IMR-90 (cell line): ENCODE data around the gene PHLPP2. TPM values are rescaled to one million over a fixed set of nuclear protein-coding genes. Genes with fewer than 3 reads are reported as not detected.

Experiments
- ATAC-seq: fragments of 200-7000 bp; cut with Tn5 transposase; 2 replicates; pipeline ENCODE4 v1.9.1; 2020; ENCODE audit warnings: low read depth, mild to moderate bottlenecking, moderate library complexity
- BruUV-seq: library from RNA; stranded (reverse); fragments of 400-500 nt; replicated peaks from 2 replicates; lab custom pipeline; 2021; lab: Mats Ljungman, UMichigan
- CTCF ChIA-PET: fragments of 300-600 bp; formaldehyde crosslinking; extraction: SDS; loops from one replicate; lab custom pipeline; 2021; ENCODE audit warnings: antibody characterized with exemption; lab: Yijun Ruan, JAX
- POLR2A ChIA-PET: fragments of 300-600 bp; sonication (Branson Sonifier 250); formaldehyde crosslinking; loops from one replicate; lab custom pipeline; 2022; ENCODE audit warnings: antibody characterized with exemption; ENCODE audit not compliant: unreplicated experiment; lab: Charles Lee
- DNase-seq: peaks from one replicate; pipeline ENCODE4 v3.0.0; 2013
- H2AFZ ChIP-seq: replicated peaks from 2 replicates; pipeline ENCODE3; 2013; ENCODE audit warnings: low read length, mild to moderate bottlenecking; ENCODE audit not compliant: poor library complexity
- H2AK5ac ChIP-seq: 2 replicates; pipeline ENCODE4 v1.6.1; 2013; ENCODE audit warnings: low read depth, low read length, inconsistent platforms
- H2AK9ac ChIP-seq: replicated peaks from 2 replicates; pipeline ENCODE3; 2013; ENCODE audit warnings: mild to moderate bottlenecking, low read depth, low read length, moderate library complexity; ENCODE audit not compliant: poor library complexity
- H2BK120ac ChIP-seq: 2 replicates; pipeline ENCODE4 v1.6.1; 2013; ENCODE audit warnings: low read depth, low read length, inconsistent platforms
- H2BK15ac ChIP-seq: 3 replicates; pipeline ENCODE4 v1.6.1; 2013; ENCODE audit warnings: low read depth, low read length, inconsistent platforms
- H2BK20ac ChIP-seq: 2 replicates; pipeline ENCODE4 v1.6.1; 2013; ENCODE audit warnings: low read depth, mild to moderate bottlenecking, inconsistent platforms, low read length, moderate library complexity
- H2BK5ac ChIP-seq: 2 replicates; pipeline ENCODE4 v1.6.1; 2013; ENCODE audit warnings: mild to moderate bottlenecking, low read depth, low read length, inconsistent platforms; ENCODE audit not compliant: poor library complexity, severe bottlenecking
- H3K14ac ChIP-seq: replicated peaks from 2 replicates; pipeline ENCODE4 v1.6.1; 2013; ENCODE audit warnings: low read depth, low read length, inconsistent platforms
- H3K18ac ChIP-seq: 2 replicates; pipeline ENCODE4 v1.6.1; 2013; ENCODE audit warnings: low read depth, low read length, control low read depth
- H3K23ac ChIP-seq: 2 replicates; pipeline ENCODE4 v1.6.1; 2013; ENCODE audit warnings: low read depth, low read length, inconsistent platforms
- H3K27ac ChIP-seq: 2 replicates; pipeline ENCODE4 v1.5.1; 2013; ENCODE audit warnings: mild to moderate bottlenecking, control low read depth, low read length; ENCODE audit not compliant: insufficient read depth
- H3K27me3 ChIP-seq: 2 replicates; pipeline ENCODE4 v1.6.1; 2013; ENCODE audit warnings: low read length; ENCODE audit not compliant: control insufficient read depth, insufficient read depth
- H3K36me3 ChIP-seq: 2 replicates; pipeline ENCODE4 v1.6.1; 2013; ENCODE audit warnings: low read length, mixed read lengths; ENCODE audit not compliant: control insufficient read depth, insufficient read depth
- H3K4ac ChIP-seq: 2 replicates; pipeline ENCODE4 v1.6.1; 2013; ENCODE audit warnings: low read depth, low read length, inconsistent platforms
- H3K4me1 ChIP-seq: 2 replicates; pipeline ENCODE4 v1.6.1; 2013; ENCODE audit warnings: low read length, mixed read lengths; ENCODE audit not compliant: control insufficient read depth, insufficient read depth
- H3K4me2 ChIP-seq: 2 replicates; pipeline ENCODE4 v1.6.1; 2013; ENCODE audit warnings: low read depth, mild to moderate bottlenecking, control low read depth, low read length, moderate library complexity
- H3K4me3 ChIP-seq: 2 replicates; pipeline ENCODE4 v1.5.1; 2013; ENCODE audit warnings: low read depth, mild to moderate bottlenecking, control low read depth, low read length, moderate library complexity; ENCODE audit not compliant: insufficient read depth
- H3K56ac ChIP-seq: 2 replicates; pipeline ENCODE4 v1.6.1; 2013; ENCODE audit warnings: low read length, inconsistent platforms; ENCODE audit not compliant: insufficient read depth; ENCODE audit errors: extremely low read depth
- H3K79me1 ChIP-seq, 2 experiments: 2 replicates each; pipeline ENCODE4 v1.6.1; 2013; ENCODE audit warnings: low read length in 2 of 2, inconsistent platforms in 1 of 2, low read depth in 1 of 2
- H3K9ac ChIP-seq: 2 replicates; pipeline ENCODE4 v1.6.1; 2013; ENCODE audit warnings: low read depth, low read length, control low read depth
- H3K9me1 ChIP-seq: 2 replicates; pipeline ENCODE4 v1.6.1; 2013; ENCODE audit warnings: low read length, inconsistent platforms; ENCODE audit not compliant: insufficient read depth
- H3K9me3 ChIP-seq: 2 replicates; pipeline ENCODE4 v1.6.1; 2013; ENCODE audit warnings: low read length; ENCODE audit not compliant: control insufficient read depth, insufficient read depth
- H4K20me1 ChIP-seq: 2 replicates; pipeline ENCODE4 v1.6.1; 2013; ENCODE audit warnings: low read length, inconsistent platforms; ENCODE audit not compliant: insufficient read depth
- H4K5ac ChIP-seq: 2 replicates; pipeline ENCODE4 v1.6.1; 2013; ENCODE audit warnings: mild to moderate bottlenecking, low read depth, low read length, control low read depth
- H4K8ac ChIP-seq, 2 experiments: 2 replicates each; pipeline ENCODE4 v1.6.1; 2013; ENCODE audit warnings: low read depth in 2 of 2, low read length in 2 of 2, control low read depth in 1 of 2, inconsistent platforms in 1 of 2
- H4K91ac ChIP-seq: 2 replicates; pipeline ENCODE4 v1.6.1; 2013; ENCODE audit warnings: low read depth, low read length, inconsistent platforms; ENCODE audit not compliant: insufficient read depth
- CEBPB ChIP-seq: IDR thresholded peaks from 2 replicates; pipeline ENCODE4 v1.6.1; 2012; ENCODE audit warnings: low read depth, low read length, improper control_type of control experiment
- CTCF ChIP-seq: conservative IDR thresholded peaks from 2 replicates; pipeline ENCODE4 v1.5.1; 2012; ENCODE audit warnings: mild to moderate bottlenecking, low read depth, low read length, improper control_type of control experiment
- MAFK ChIP-seq: IDR thresholded peaks from 2 replicates; pipeline ENCODE4 v1.6.1; 2012; ENCODE audit warnings: low read depth, low read length, improper control_type of control experiment
- RAD21 ChIP-seq: IDR thresholded peaks from 2 replicates; pipeline ENCODE4 v1.6.1; 2012; ENCODE audit warnings: low read length, improper control_type of control experiment
- SMC3 ChIP-seq: fragments of 150-350 bp; IDR thresholded peaks from 2 replicates; pipeline ENCODE4 v1.6.1; 2016; ENCODE audit warnings: low read depth, mild to moderate bottlenecking, antibody characterized with exemption, low read length, moderate library complexity
- WGBS, 2 experiments: methylation state at CpG; one replicate each; pipeline versions ENCODE4 v1.1.5 to v1.1.7; 2013; ENCODE audit warnings: missing lambda C conversion rate in 2 of 2; ENCODE audit not compliant: insufficient read length in 1 of 2; ENCODE audit errors: extremely low coverage in 2 of 2; 5-methylcytosine and 5-hydroxymethylcytosine counted together
- dilution Hi-C: fragments of 300-500 bp; cut with HindIII; formaldehyde crosslinking; loops from one replicate; pipeline ENCODE4 v1.14.3; 2018; ENCODE audit warnings: low sequenced_read_pairs; ENCODE audit not compliant: unreplicated experiment
- in situ Hi-C: fragments of 300-500 bp; cut with MboI; formaldehyde crosslinking; loops from 3 replicates; pipeline ENCODE4 v1.14.3; 2019; ENCODE audit warnings: low sequenced_read_pairs, inconsistent platforms, mixed read lengths
- intact Hi-C: fragments of 100-400 bp; cut with micrococcal nuclease; formaldehyde crosslinking; loops from 2 replicates; pipeline ENCODE4 v1.10.0; 2022
- polyA plus RNA-seq, 3 experiments: library from polyadenylated mRNA; depleted of rRNA; stranded (reverse); fragments of >200 nt; gene quantifications; 2 replicates each; pipeline ENCODE4 v1.2.3, GENCODE V29; 2012; ENCODE audit warnings: low replicate concordance in 1 of 3
- total RNA-seq: library from RNA; depleted of rRNA; stranded (reverse); fragments of >200 nt; gene quantifications from 2 replicates; pipeline ENCODE4 v1.2.3, GENCODE V29; 2012

The PHLPP2 gene
- total and polyA plus RNA-seq, 2 of the 4 experiments (the other 2 are of a cell fraction), result 6.8 to 10.2 TPM

GRCh38 chr16:71628810-71629209, 95.7 kb downstream of the PHLPP2 start:
- Histone ChIP-seq H4K20me1 (no peaks in the 10 kb centered on the region), H3K18ac (no peak overlapping the region), H3K4me2 (no peak overlapping the region), H3K79me1 (no peaks in the 10 kb centered on the region), H2BK120ac (no peak overlapping the region), H2AFZ (peak overlapping the region; percentile 41), H4K91ac (no peak overlapping the region), H3K27ac (no peak overlapping the region), H2BK20ac (no peak overlapping the region), H3K4ac (no peak overlapping the region), H3K56ac (no peak overlapping the region), H4K8ac (no peak overlapping the region), H3K9me1 (no peaks in the 10 kb centered on the region), H2BK5ac (no peak overlapping the region), H3K4me3 (no peak overlapping the region), H3K27me3 (peaks cover 35% of the 10 kb centered on the region), H3K14ac (no peak overlapping the region), H2BK15ac (no peak overlapping the region), H3K9me3 (peaks cover 3% of the 10 kb centered on the region; the same call in 1 of the 2 replicates), H3K36me3 (no peaks in the 10 kb centered on the region), H2AK9ac (no peak overlapping the region), H2AK5ac (no peak overlapping the region), H3K9ac (no peak overlapping the region), H3K4me1 (peaks cover 3% of the 10 kb centered on the region; the same call in 1 of the 2 replicates), H3K23ac (no peak overlapping the region), H4K5ac (no peak overlapping the region)
- intact Hi-C loops (no loop called here), in situ Hi-C loops (no loop called here), dilution Hi-C loops (no loop called here)
- DNase-seq (no peak), ATAC-seq (no peak)
- WGBS, 2 experiments, result 32% methylated on average over 3 of the region's 5 CpGs; no CpG with 5 or more reads in 1 of the 2 experiments
- CTCF ChIA-PET, result no interaction called here
- no TSS peak for BruUV-seq
- POLR2A ChIA-PET, result no interaction called here
- TF ChIP-seq SMC3, result no peak
- TF ChIP-seq RAD21, result no peak
- TF ChIP-seq CEBPB, result no peak
- peak; percentile 100 for TF ChIP-seq MAFK
- TF ChIP-seq CTCF, result no peak
